ENCODE data around the gene ITPRIPL2. TPM values are rescaled to one million over a fixed set of nuclear protein-coding genes. Genes with fewer than 3 reads are reported as not detected.

ITPRIPL2 gene
- total RNA-seq, 1 donor, result 17.2 TPM

Other genes with a start within 250 kb of the ITPRIPL2 start
- gene SMG1, start 187.6 kb upstream of the ITPRIPL2 start, total RNA-seq, result 75.4 TPM
- under 0.01 TPM for gene TMC7, start 130.0 kb upstream of the ITPRIPL2 start, total RNA-seq
- gene COQ7, start 46.4 kb upstream of the ITPRIPL2 start, total RNA-seq, result 12.7 TPM
- 0.27 TPM for gene SYT17, start 54.3 kb downstream of the ITPRIPL2 start, total RNA-seq
- not detected for gene CLEC19A, start 171.8 kb downstream of the ITPRIPL2 start, total RNA-seq

All from hematopoietic multipotent progenitor cell (in vitro differentiated cells).